Common myeloid progenitor, CD34-positive (primary cell): Measurements from ENCODE around the gene FABP1.

Experiments used
- CTCF ChIA-PET: fragments of 350-600 bp; sonication (Branson Sonifier 250); formaldehyde crosslinking; loops from one replicate; lab custom pipeline; 2021; ENCODE audit warnings: antibody characterized with exemption; lab: Charles Lee
- POLR2A ChIA-PET: fragments of 350-600 bp; sonication (Branson Sonifier 250); formaldehyde crosslinking; loops from one replicate; lab custom pipeline; 2021; ENCODE audit warnings: antibody characterized with exemption; lab: Charles Lee
- DNase-seq, 3 donors: peaks; one replicate each; pipeline versions ENCODE4 v3.0.0 to v3.0.0-alpha.2; 2013
- H3K27ac ChIP-seq, 2 experiments: 1 replicate in 1 of 2; 2 replicates in 1 of 2; pipeline ENCODE4 v1.7.0; 2013; ENCODE audit warnings: inconsistent platforms in 2 of 2, low read length in 2 of 2, mild to moderate bottlenecking in 2 of 2, low read depth in 1 of 2, moderate library complexity in 1 of 2; ENCODE audit not compliant: severe bottlenecking in 2 of 2, insufficient read depth in 1 of 2, poor library complexity in 1 of 2
- H3K27me3 ChIP-seq, 5 experiments: replicated peaks in 2 of 5; 1 replicate in 3 of 5; 2 replicates in 2 of 5; pipeline versions ENCODE4 v1.6.1 to v1.7.0; 2013; ENCODE audit warnings: low read length in 4 of 5, mild to moderate bottlenecking in 2 of 5, moderate library complexity in 2 of 5, inconsistent platforms in 1 of 5; ENCODE audit not compliant: insufficient read depth in 5 of 5, control insufficient read depth in 4 of 5
- H3K36me3 ChIP-seq, 4 experiments: 1 replicate in 2 of 4; 2 replicates in 2 of 4; pipeline versions ENCODE4 v1.6.1 to v1.7.0; 2013; ENCODE audit warnings: low read length in 3 of 4, control low read depth in 1 of 4, mild to moderate bottlenecking in 1 of 4; ENCODE audit not compliant: control insufficient read depth in 4 of 4, insufficient read depth in 4 of 4
- H3K4me1 ChIP-seq, 4 experiments: 1 replicate in 3 of 4; 2 replicates in 1 of 4; pipeline versions ENCODE4 v1.6.1 to v1.7.1; 2013; ENCODE audit warnings: low read length in 3 of 4, mild to moderate bottlenecking in 3 of 4, control low read depth in 1 of 4, inconsistent platforms in 1 of 4, moderate library complexity in 1 of 4; ENCODE audit not compliant: control insufficient read depth in 4 of 4, insufficient read depth in 4 of 4; ENCODE audit errors: control extremely low read depth in 1 of 4
- H3K4me3 ChIP-seq, 7 experiments: 1 replicate in 4 of 7; 2 replicates in 3 of 7; pipeline versions ENCODE4 v1.5.1 to v1.7.0; 2013; ENCODE audit warnings: mild to moderate bottlenecking in 7 of 7, low read length in 6 of 7, moderate library complexity in 6 of 7, inconsistent platforms in 2 of 7, low read depth in 2 of 7, control low read depth in 1 of 7; ENCODE audit not compliant: insufficient read depth in 4 of 7, control insufficient read depth in 1 of 7; ENCODE audit errors: extremely low read depth in 1 of 7
- H3K9me3 ChIP-seq, 5 experiments: 1 replicate in 4 of 5; 2 replicates in 1 of 5; pipeline versions ENCODE4 v1.6.1 to v1.7.1; 2013; ENCODE audit warnings: low read length in 4 of 5, mild to moderate bottlenecking in 2 of 5, inconsistent platforms in 1 of 5, low read depth in 1 of 5, moderate library complexity in 1 of 5; ENCODE audit not compliant: control insufficient read depth in 4 of 5, insufficient read depth in 2 of 5; ENCODE audit errors: control extremely low read depth in 1 of 5
- WGBS: methylation state at CpG from one replicate; pipeline ENCODE4 v1.1.5; 2013; ENCODE audit not compliant: insufficient coverage; 5-methylcytosine and 5-hydroxymethylcytosine counted together

The FABP1 gene

GRCh38 chr2:88139804-88140203 is 11.9 kb upstream of the FABP1 start:
- H3K9me3 ChIP-seq: peaks cover 0 to 12% (median 0%) of the 10 kb centered on the region in 5 experiments
- CTCF ChIA-PET: interaction anchor here (1.8 kb wide), 1 partner anchor 21 kb away, joined by 5 read pairs; no protein-coding TSS in a partner anchor
- no peaks in the 10 kb centered on the region for H3K4me1 ChIP-seq
- 96% methylated on average over 3 of the region's 6 CpGs for WGBS
- no peak for DNase-seq
- H3K27me3 ChIP-seq: peaks cover 0 to 8% (median 0%) of the 10 kb centered on the region in 5 experiments
- H3K27ac ChIP-seq: no peak overlapping the region
- POLR2A ChIA-PET: no interaction called here
- no peak overlapping the region for H3K4me3 ChIP-seq
- no peaks in the 10 kb centered on the region for H3K36me3 ChIP-seq

- peaks cover 0 to 8% (median 0%) of the 10 kb centered on the region in 5 experiments for H3K27me3 ChIP-seq
- no peaks in the 10 kb centered on the region for H3K4me1 ChIP-seq
- POLR2A ChIA-PET: no interaction called here
- H3K36me3 ChIP-seq: no peaks in the 10 kb centered on the region
- no peak for DNase-seq
- peaks cover 0 to 12% (median 0%) of the 10 kb centered on the region in 5 experiments for H3K9me3 ChIP-seq
- WGBS: 50% methylated on average over 1 of the region's 2 CpGs
- H3K27ac ChIP-seq: no peak overlapping the region
- H3K4me3 ChIP-seq: no peak overlapping the region
- CTCF ChIA-PET: interaction anchor here (1.8 kb wide), 1 partner anchor 21 kb away, joined by 5 read pairs; no protein-coding TSS in a partner anchor
Observed at GRCh38 chr2:88139203-88139702, 11.4 kb upstream of the FABP1 start.

- Histone ChIP-seq H3K27ac (no peak overlapping the region), H3K4me3 (no peak overlapping the region), H3K36me3 (no peaks in the 10 kb centered on the region), H3K9me3 (peaks cover 0 to 6% (median 0%) of the 10 kb centered on the region in 5 experiments), H3K27me3 (peaks cover 0 to 8% (median 0%) of the 10 kb centered on the region in 5 experiments), H3K4me1 (no peaks in the 10 kb centered on the region)
- WGBS: 93% methylated on average over 4 of the region's 4 CpGs
- ChIA-PET CTCF (no interaction called here), POLR2A (no interaction called here)
- no peak for DNase-seq
Observed at GRCh38 chr2:88137833-88138232, 10.0 kb upstream of the FABP1 start.

DNA sequence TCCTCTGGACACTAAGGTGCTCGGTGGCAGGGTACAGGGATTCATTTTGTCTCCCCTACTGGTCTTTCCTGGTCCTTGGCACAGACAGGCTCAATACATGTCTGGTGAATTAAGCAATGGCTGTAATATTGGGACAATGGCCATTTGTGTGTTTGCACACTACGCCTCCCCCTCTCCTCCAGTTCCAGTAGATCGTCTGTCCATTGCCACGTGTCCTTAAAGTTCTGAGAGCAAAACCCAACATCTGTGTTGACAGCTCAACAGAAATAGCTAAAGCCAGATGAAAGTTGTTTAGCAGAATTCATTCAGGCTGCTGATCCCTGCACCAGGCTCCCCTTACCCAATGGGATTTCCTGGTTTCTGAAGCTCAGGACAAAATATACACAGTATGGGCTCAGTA is 9.0 kb upstream of the FABP1 start:
- Histone ChIP-seq H3K4me1 (no peaks in the 10 kb centered on the region), H3K9me3 (peaks cover 0 to 4% (median 0%) of the 10 kb centered on the region in 5 experiments), H3K4me3 (no peak overlapping the region), H3K27ac (no peak overlapping the region), H3K27me3 (peaks cover 0 to 8% (median 0%) of the 10 kb centered on the region in 5 experiments), H3K36me3 (no peaks in the 10 kb centered on the region)
- 89% methylated on average over 3 of the region's 4 CpGs for WGBS
- DNase-seq: no peak
- ChIA-PET CTCF (interaction anchor here (1.1 kb wide), 1 partner anchor 56 kb away, joined by 3 read pairs; no protein-coding TSS in a partner anchor), POLR2A (no interaction called here)

GRCh38 chr2:88133875-88134274 is 6.0 kb upstream of the FABP1 start:
- H3K27me3 ChIP-seq: peaks cover 0 to 8% (median 0%) of the 10 kb centered on the region in 5 experiments
- ChIA-PET CTCF (no interaction called here), POLR2A (no interaction called here)
- H3K9me3 ChIP-seq: no peaks in the 10 kb centered on the region
- no peak overlapping the region for H3K4me3 ChIP-seq
- WGBS: 87% methylated on average over 3 of the region's 3 CpGs
- no peak for DNase-seq
- no peaks in the 10 kb centered on the region for H3K4me1 ChIP-seq
- H3K27ac ChIP-seq: no peak overlapping the region
- no peaks in the 10 kb centered on the region for H3K36me3 ChIP-seq

- WGBS: 100% methylated on average over 3 of the region's 3 CpGs
- CTCF ChIA-PET: no interaction called here
- no peak overlapping the region for H3K27ac ChIP-seq
- peaks cover 0 to 8% (median 0%) of the 10 kb centered on the region in 5 experiments for H3K27me3 ChIP-seq
- H3K36me3 ChIP-seq: no peaks in the 10 kb centered on the region
- H3K4me3 ChIP-seq: no peak overlapping the region
- H3K9me3 ChIP-seq: no peaks in the 10 kb centered on the region
- POLR2A ChIA-PET: no interaction called here
- DNase-seq: no peak
- H3K4me1 ChIP-seq: no peaks in the 10 kb centered on the region
Observed at GRCh38 chr2:88131999-88132368, 4.1 kb upstream of the FABP1 start.

- 97% methylated on average over 7 of the region's 9 CpGs for WGBS
- CTCF ChIA-PET: interaction anchor here (0.7 kb wide), 1 partner anchor 55 kb away, joined by 5 read pairs; no protein-coding TSS in a partner anchor
Observed at GRCh38 chr2:88131201-88131998, 3.5 kb upstream of the FABP1 start.

More at GRCh38 chr2:88131201-88131998, 3.5 kb upstream of the FABP1 start:
- POLR2A ChIA-PET: no interaction called here
- Histone ChIP-seq H3K4me1 (no peaks in the 10 kb centered on the region), H3K9me3 (no peaks in the 10 kb centered on the region), H3K4me3 (no peak overlapping the region), H3K27ac (no peak overlapping the region), H3K27me3 (peaks cover 0 to 5% (median 0%) of the 10 kb centered on the region in 5 experiments), H3K36me3 (no peaks in the 10 kb centered on the region)
- DNase-seq: no peak
